PFSK-1 (cell line): ENCODE measurements around the gene RARB.

Source experiments
- FOXP2 ChIP-seq: optimal IDR thresholded peaks from 2 replicates; pipeline ENCODE3; 2011; ENCODE audit warnings: borderline replicate concordance, control low read depth, inconsistent platforms; ENCODE audit not compliant: insufficient read depth; ENCODE audit errors: extremely low read length, extremely low read depth
- POLR2AphosphoS5 ChIP-seq: IDR thresholded peaks from 2 replicates; pipeline ENCODE4 v1.6.1; 2012; ENCODE audit warnings: low read depth, mild to moderate bottlenecking, control low read depth, low read length, moderate library complexity
- REST ChIP-seq, 2 experiments: IDR thresholded peaks; 2 replicates each; pipeline versions ENCODE4 v1.6.1 to v1.8.0; 2011 to 2012; ENCODE audit warnings: low read depth in 2 of 2, low read length in 2 of 2, control low read depth in 1 of 2, inconsistent platforms in 1 of 2, mild to moderate bottlenecking in 1 of 2, moderate library complexity in 1 of 2; ENCODE audit not compliant: insufficient read depth in 1 of 2
- SIN3A ChIP-seq: IDR thresholded peaks from 2 replicates; pipeline ENCODE4 v1.6.1; 2012; ENCODE audit warnings: mild to moderate bottlenecking, low read length, moderate library complexity, borderline replicate concordance; ENCODE audit not compliant: insufficient read depth
- TAF1 ChIP-seq: IDR thresholded peaks from 2 replicates; pipeline ENCODE4 v1.6.1; 2012; ENCODE audit warnings: low read length, control low read depth, borderline replicate concordance; ENCODE audit not compliant: insufficient read depth

- no peak for TF ChIP-seq POLR2AphosphoS5
- no peak for TF ChIP-seq TAF1
- no peak for TF ChIP-seq SIN3A
- TF ChIP-seq REST (IDR thresholded peaks at IDR 0.05; ENCODE audit: insufficient read depth in 1 of 2, low read depth in 2 of 2, low read length in 2 of 2), result no peak
- TF ChIP-seq FOXP2, result no peak
These were observed 40.8 kb downstream of the RARB start for GRCh38 chr3:25468866-25469319.
